HUES6 (cell line): ENCODE measurements around the gene RPA3.
"Not testable (repeated sequence)": the region's sequence is repeated elsewhere in the genome, so short reads cannot be mapped to it uniquely, and the experiment has no call there.

Experiments
- H3K27ac ChIP-seq: 2 replicates; pipeline ENCODE4 v1.7.0; 2013; ENCODE audit warnings: low read depth, mild to moderate bottlenecking, low read length, inconsistent platforms
- H3K27me3 ChIP-seq: 2 replicates; pipeline ENCODE4 v1.6.1; 2013; ENCODE audit warnings: low read length; ENCODE audit not compliant: control insufficient read depth, insufficient read depth
- H3K36me3 ChIP-seq: 2 replicates; pipeline ENCODE4 v1.6.1; 2013; ENCODE audit warnings: low read length; ENCODE audit not compliant: control insufficient read depth, insufficient read depth
- H3K4me1 ChIP-seq: 2 replicates; pipeline ENCODE4 v1.6.1; 2013; ENCODE audit warnings: low read length; ENCODE audit not compliant: control insufficient read depth, insufficient read depth
- H3K4me3 ChIP-seq: 2 replicates; pipeline ENCODE4 v1.5.1; 2013; ENCODE audit warnings: low read depth, low read length
- H3K9ac ChIP-seq: one replicate; pipeline ENCODE4 v1.6.1; 2013; ENCODE audit warnings: mild to moderate bottlenecking, low read length
- H3K9me3 ChIP-seq: 2 replicates; pipeline ENCODE4 v1.6.1; 2013; ENCODE audit warnings: low read depth, low read length; ENCODE audit not compliant: control insufficient read depth, insufficient read depth

The RPA3 gene

DNA sequence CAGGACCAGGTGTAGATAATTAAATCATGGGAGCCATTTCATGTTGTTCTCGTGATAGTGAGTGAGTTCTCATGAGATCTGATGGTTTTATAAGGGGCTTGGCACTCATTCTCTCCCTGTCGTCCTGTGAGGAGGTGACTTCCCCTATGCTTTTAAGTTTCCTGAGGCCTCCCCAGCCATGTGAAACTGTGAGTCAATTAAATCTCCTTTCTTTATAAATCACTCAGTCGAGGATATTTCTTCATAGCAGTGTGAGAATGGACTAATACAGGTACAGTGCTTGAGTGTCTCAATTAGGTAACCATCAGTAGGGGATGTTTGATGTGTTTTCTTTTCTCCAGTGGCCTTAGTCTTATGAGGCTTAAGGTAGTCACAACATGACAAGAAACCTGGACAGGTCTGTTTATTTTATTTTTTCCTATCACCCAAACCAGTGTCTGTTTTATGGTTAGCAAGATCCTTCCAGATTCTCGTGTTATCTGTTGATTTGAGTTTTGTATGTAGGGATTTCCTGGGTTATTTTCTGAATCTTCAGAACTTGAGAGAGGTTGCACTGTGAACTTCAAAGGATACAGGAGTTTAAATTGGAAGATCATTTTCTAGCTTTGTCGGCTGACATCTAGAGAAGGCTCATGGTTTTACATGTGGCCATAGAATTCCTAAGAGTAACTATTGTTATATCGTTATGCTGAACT, 45.7 kb downstream of the RPA3 start:
- Histone ChIP-seq H3K27ac (no peak overlapping the region), H3K9ac (no peak overlapping the region), H3K4me1 (no peaks in the 10 kb centered on the region), H3K4me3 (no peak overlapping the region), H3K9me3 (no peaks in the 10 kb centered on the region), H3K36me3 (no peaks in the 10 kb centered on the region), H3K27me3 (no peaks in the 10 kb centered on the region)

DNA sequence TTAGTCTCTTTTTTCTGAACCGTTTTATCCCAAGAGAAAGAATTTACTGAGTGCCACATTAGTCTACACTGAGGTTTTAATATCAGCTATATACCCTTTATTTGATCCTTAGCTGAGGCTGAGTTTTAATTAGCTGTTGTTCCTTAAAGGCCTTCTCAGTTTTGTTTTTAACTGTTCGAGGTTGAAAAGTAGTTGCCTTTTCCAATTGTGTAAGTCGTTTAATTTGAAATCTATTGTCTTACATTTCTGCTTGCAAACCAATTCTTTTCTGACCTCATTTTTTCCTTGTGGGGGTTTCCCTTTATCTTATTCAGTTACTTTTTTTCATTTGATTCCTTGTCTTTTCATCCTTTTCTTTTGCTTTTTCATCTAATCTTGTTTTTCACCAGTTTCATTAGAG, 47.0 kb downstream of the RPA3 start:
- Histone ChIP-seq H3K9ac (no peak overlapping the region), H3K27me3 (no peaks in the 10 kb centered on the region), H3K4me3 (no peak overlapping the region), H3K27ac (no peak overlapping the region), H3K36me3 (no peaks in the 10 kb centered on the region), H3K9me3 (no peaks in the 10 kb centered on the region), H3K4me1 (no peaks in the 10 kb centered on the region)

DNA sequence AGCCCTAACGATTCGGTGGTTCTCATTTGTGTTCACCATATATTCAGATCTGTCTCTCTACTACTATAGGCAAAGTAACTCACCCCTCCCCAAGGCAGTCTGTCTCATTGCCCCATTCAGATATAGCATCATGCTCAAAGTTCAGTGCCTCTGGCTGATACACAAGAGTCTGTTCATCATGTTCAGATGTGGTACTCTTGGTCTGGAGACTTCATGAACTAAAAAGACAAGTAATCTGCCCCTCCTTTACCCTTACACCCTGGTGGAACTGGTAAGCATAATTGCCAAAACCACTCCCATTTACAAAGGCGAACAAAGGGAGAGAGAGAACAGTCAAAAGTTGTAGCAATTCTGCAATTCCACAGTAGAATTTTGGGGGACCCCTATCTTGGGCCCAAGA, 47.9 kb downstream of the RPA3 start:
- Histone ChIP-seq H3K9ac (no peak overlapping the region), H3K27ac (no peak overlapping the region), H3K27me3 (no peaks in the 10 kb centered on the region), H3K4me3 (no peak overlapping the region), H3K36me3 (no peaks in the 10 kb centered on the region), H3K9me3 (no peaks in the 10 kb centered on the region), H3K4me1 (no peaks in the 10 kb centered on the region)

DNA sequence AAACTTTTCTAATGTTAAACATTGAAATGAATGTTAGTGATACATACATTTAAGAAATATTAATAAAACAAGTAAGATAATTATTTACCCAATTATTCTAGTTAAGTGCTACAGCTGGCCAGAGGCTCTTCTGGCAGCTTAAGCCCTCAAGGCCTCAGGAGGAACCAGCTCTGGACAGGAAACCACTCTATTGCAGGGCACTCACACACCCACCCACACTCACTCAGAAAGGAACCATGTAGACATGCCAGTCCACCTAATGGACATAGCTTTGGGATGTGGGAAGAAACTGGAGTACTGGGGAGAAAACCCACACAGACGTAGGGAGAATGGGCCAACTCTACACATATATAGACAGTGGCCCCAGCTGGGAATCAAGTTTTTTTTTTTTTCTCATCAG, 49.7 kb downstream of the RPA3 start:
- H3K4me3 ChIP-seq = no peak overlapping the region
- H3K9me3 ChIP-seq = no peaks in the 10 kb centered on the region
- no peak overlapping the region for H3K27ac ChIP-seq
- H3K36me3 ChIP-seq = no peaks in the 10 kb centered on the region
- H3K27me3 ChIP-seq = no peaks in the 10 kb centered on the region
- H3K4me1 ChIP-seq = peaks cover 3% of the 10 kb centered on the region; the same call in 1 of the 2 replicates
- no peak overlapping the region for H3K9ac ChIP-seq

DNA sequence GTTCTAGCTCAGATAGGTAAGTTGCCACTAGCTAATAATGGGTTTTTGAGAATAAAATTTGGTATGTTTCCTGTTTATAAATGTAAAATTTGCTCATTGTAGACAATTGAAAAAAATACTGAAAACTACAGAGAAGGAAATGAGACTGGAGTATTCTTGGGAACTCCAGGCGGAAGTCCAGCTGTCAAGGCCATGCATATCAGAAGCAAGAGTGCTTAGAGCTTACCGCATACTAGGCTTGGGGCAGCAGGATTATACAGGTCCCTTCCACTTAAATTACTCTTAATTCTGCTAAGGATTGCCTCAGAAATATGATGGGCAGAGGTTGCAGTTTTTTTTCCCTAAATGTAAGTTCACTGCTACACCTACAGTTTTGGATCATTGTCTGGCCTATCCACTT, 51.2 kb downstream of the RPA3 start:
- peaks cover 5% of the 10 kb centered on the region for H3K4me1 ChIP-seq
- no peak overlapping the region for H3K9ac ChIP-seq
- H3K27ac ChIP-seq = no peak overlapping the region
- H3K36me3 ChIP-seq = no peaks in the 10 kb centered on the region
- H3K27me3 ChIP-seq = no peaks in the 10 kb centered on the region
- no peak overlapping the region for H3K4me3 ChIP-seq
- H3K9me3 ChIP-seq = no peaks in the 10 kb centered on the region

DNA sequence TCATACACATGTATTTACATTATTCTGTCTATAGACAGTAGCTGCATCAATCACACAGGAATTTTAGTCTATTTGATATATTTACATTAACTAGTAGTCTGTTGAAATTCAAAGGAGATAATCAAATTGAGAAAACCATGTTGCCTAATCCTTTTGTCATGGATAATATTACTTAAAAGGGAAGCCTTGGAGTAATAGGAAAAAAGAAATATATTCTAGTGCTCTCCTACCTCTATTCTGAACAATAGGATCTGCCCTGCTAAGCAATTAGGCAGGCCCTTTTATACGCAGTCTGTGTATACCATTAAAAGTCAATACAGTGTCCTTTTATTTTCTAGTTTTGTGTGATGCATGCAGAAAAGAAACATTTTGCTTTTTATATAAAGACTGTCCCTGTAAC, 53.4 kb downstream of the RPA3 start:
- H3K4me1 ChIP-seq = peaks cover 12% of the 10 kb centered on the region
- H3K9me3 ChIP-seq = no peaks in the 10 kb centered on the region
- H3K27ac ChIP-seq = no peak overlapping the region
- H3K9ac ChIP-seq = no peak overlapping the region
- H3K36me3 ChIP-seq = no peaks in the 10 kb centered on the region
- H3K4me3 ChIP-seq = no peak overlapping the region
- no peaks in the 10 kb centered on the region for H3K27me3 ChIP-seq

DNA sequence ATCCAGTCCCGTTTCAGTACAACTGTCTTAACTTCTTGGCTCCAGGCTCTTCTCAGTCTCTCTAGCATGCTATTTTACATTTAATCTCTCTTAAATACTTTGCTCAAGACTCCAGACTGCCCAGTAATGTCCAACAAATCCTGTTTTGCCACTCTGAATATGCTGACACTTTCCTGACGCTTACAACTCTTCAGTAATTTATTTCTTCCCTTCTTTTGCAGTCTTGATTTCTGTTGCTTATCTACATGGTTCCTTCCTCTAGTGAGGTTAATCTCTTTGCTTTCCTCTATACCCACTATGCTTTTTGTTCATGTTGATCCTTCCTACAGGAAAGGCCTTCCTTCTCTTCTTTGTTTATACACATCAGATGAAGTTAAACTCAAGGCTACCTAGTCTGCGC, 54.1 kb downstream of the RPA3 start:
- Histone ChIP-seq H3K27me3 (no peaks in the 10 kb centered on the region), H3K4me3 (no peak overlapping the region), H3K9me3 (peaks cover 3% of the 10 kb centered on the region; the same call in 1 of the 2 replicates), H3K4me1 (peaks cover 12% of the 10 kb centered on the region), H3K27ac (no peak overlapping the region), H3K9ac (no peak overlapping the region), H3K36me3 (no peaks in the 10 kb centered on the region)

DNA sequence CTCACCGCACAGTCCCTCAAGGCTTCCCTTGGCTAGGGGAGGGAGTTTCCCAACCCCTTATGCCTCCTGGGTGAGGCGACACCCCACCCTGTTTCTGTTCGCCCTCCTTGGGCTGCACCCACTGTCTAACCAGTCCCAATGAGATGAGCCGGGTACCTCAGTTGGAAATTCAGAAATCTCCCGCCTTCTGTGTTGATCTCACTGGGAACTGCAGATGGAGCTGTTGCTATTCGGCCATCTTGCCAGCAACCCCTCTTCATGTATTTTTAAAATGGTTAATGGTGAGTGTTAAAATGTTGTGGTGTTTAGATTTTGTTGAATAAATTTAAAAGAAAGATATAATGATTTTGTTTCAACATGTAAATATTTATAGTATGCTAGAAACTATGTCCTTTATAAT, 55.9 kb downstream of the RPA3 start:
- Histone ChIP-seq H3K9ac (peak overlapping the region; percentile 23), H3K9me3 (peaks cover 3% of the 10 kb centered on the region; the same call in 1 of the 2 replicates), H3K27ac (no peak overlapping the region), H3K36me3 (no peaks in the 10 kb centered on the region), H3K4me3 (no peak overlapping the region), H3K27me3 (no peaks in the 10 kb centered on the region), H3K4me1 (peaks cover 12% of the 10 kb centered on the region)

DNA sequence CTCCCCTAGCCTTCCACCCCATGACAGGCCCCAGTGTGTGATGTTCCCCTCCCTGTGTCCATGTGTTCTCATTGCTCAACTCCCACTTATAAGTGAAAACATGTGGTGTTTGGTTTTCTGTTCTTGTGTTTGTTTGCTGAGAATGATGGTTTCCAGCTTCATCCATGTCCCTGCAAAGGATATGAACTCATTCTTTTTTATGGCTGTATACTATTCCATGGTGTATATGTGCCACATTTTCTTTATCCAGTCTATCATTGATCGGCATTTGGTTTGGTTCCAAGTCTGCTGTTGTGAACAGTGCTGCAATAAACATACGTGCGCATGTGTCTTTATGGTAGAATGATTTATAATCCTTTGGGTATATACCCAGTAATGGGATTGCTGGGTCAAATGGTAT, 61.9 kb downstream of the RPA3 start:
- H3K36me3 ChIP-seq, H3K27me3 ChIP-seq, H3K4me3 ChIP-seq, H3K27ac ChIP-seq, H3K9me3 ChIP-seq, H3K4me1 ChIP-seq, H3K9ac ChIP-seq: not testable (repeated sequence)

DNA sequence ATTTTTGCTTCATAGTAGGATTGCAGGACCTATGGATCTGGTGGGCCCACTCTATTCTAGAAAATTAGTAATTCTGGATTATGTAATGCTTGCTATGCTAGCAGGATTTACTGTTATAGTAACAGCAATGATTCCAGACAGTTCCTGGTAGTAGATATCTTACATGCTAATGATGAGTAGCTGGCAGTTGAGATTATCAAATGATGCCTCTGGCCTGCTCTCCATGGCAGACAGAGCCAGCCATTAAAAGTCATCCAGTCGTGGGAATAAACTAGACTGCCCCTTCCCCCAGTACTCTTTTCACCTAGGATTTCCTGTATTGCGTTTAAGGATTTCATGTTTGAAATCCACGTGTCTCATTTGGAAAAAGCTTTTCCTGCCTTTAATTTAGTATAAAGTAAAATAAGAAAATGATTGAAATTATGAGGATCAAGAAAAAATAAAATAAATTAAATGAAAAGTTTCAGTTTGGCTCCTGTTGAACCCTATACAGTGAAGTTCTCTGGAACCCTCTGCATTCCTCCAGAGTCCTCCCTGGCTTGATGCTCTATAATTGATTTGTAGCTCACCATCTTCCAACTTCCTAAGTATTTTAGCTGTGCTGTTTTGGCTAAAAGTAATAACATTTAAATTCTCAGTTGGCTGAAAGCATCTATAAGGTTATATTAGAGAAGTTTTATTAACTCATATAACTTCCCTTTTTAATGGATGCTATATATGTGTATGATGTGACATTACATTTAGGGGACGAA, 63.3 kb downstream of the RPA3 start:
- no peak overlapping the region for H3K4me3 ChIP-seq
- H3K9ac ChIP-seq = no peak overlapping the region
- no peaks in the 10 kb centered on the region for H3K36me3 ChIP-seq
- no peak overlapping the region for H3K27ac ChIP-seq
- H3K27me3 ChIP-seq = no peaks in the 10 kb centered on the region
- H3K4me1 ChIP-seq = no peaks in the 10 kb centered on the region
- peaks cover 3% of the 10 kb centered on the region; the same call in 1 of the 2 replicates for H3K9me3 ChIP-seq

DNA sequence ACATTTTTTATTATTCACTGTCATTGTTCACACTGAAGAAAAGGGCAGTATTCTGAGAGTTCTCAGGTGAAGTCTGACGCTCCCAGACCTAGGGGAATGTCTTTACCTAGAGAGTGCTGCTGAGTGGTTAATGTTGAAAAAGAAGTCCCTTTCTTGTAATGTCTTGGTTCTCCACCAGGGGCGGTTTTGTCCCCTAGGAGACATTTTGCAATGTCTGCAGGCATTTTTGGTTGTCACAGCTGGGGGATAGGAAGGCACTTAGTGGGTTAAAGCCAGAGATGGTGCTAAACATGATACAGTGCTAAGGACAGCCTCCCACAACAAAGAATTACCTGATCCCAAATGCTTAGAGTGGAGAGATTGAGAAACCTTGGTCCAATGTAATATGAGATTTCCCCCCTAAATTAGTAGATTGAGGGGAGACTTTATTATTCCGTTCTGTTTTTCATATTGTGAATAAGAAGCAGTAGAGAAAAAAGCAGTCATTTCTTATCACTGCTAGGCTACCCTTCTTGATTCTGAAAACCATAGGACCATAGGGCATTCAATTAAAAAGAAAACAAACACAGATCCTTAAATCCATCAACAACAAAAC, 64.7 kb downstream of the RPA3 start:
- Histone ChIP-seq H3K4me3 (no peak overlapping the region), H3K9ac (no peak overlapping the region), H3K36me3 (no peaks in the 10 kb centered on the region), H3K27me3 (no peaks in the 10 kb centered on the region), H3K9me3 (no peaks in the 10 kb centered on the region), H3K27ac (no peak overlapping the region), H3K4me1 (no peaks in the 10 kb centered on the region)
